Glomerular endothelial cell (primary cell): Measurements from ENCODE around the gene PTPRE. TPM values are rescaled to one million over a fixed set of nuclear protein-coding genes. Genes with fewer than 3 reads are reported as not detected.

ENCODE experiments used
- DNase-seq: peaks from one replicate; pipeline ENCODE4 v3.0.0-alpha.2; 2011; ENCODE audit warnings: low read depth, low spot score; ENCODE audit errors: extremely low read depth
- total RNA-seq: library from RNA; depleted of rRNA; stranded (reverse); fragments of >200 nt; gene quantifications from 2 replicates; pipeline ENCODE4 v1.2.3, GENCODE V29; 2015

Gene PTPRE
- total RNA-seq, 1 donor from 2014 or later, result 90.1 TPM

GRCh38 chr10:127949831-127950230 is 42.9 kb downstream of the PTPRE start:
- no peak for DNase-seq

DNA sequence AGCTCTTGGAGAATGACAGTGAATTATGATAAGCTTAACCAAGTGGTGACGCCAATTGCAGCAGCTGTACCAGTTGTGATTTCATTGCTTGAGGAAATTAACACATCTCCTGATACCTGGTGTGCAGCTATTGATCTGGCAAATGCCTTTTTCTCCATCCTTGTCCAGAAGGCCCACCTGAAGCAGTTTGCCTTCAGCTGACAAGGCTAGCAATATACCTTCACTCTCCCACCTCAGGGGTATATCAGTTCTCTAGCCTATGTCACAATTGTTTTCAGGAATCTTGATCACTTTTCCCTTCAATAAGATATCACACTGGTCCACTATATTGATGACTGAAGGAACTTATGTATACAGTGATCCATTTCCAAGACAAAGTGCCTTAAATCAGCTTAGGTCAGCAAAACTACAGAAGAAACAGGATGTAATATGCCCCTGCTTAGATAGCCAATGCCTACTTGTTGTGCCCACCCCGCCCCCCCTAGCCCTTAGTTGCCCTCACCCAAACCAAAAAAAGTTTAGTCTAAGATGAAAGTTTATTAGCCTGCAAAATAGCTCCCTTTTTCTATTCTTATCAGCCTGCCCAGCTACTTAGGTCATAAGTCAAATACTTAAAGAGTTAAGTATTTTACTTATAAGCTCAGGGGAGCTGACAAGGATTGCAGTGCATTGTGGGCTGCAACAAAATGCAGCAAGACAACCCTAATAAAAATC is 45.1 kb downstream of the PTPRE start:
- DNase-seq, result no peak

DNA sequence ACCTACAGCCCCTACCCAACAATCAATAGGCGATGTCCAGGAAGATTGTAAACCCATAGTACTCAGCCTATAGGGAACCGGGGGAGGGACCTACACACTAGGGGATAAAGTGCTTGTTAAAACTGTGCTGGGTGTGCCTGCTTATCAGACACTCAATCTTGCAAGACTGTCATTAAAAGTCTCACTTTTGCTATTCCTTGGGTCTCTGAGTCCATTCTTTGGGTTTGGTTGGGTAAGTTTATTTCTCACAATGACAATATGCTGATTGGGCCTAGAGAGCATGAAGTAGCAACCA is 45.6 kb downstream of the PTPRE start:
- no peak for DNase-seq

DNA sequence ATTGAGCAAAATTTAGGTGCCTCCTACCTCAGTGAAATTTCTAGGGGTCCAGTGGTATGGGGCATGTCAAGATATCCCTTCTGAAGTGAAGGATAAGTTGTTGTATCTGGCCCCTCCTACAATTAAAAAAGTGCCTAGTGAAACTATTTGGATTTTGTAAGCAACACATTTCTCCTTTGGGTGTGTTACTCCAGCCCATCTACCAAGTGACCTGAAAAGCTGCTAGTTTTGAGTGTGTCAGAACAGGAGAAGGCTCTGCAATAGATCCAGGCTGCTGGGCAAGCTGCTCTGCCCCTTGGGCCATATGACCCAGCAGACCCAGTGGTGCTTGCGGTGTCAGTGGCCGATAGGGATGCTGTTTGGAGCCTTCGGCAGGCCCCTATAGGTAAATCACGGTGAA is 46.0 kb downstream of the PTPRE start:
- no peak for DNase-seq

DNA sequence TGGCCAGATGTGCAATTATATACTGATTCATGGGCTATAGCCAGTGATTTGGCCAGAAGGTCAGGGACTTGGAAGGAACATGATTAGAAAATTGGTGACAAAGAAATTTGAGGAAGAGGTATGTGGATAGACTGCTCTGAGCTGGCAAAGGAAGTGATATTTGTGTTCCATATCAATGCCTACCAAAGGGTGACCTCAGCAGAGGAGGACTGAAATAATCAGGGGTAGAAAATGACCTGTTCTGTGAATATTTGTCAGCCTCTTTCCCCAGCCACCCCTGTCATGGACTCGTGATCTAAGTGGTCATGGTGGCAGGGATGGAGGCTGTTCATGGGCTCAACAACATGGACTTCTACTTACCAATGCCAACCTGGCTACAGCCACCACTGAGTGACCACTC is 47.0 kb downstream of the PTPRE start:
- DNase-seq, result no peak

DNA sequence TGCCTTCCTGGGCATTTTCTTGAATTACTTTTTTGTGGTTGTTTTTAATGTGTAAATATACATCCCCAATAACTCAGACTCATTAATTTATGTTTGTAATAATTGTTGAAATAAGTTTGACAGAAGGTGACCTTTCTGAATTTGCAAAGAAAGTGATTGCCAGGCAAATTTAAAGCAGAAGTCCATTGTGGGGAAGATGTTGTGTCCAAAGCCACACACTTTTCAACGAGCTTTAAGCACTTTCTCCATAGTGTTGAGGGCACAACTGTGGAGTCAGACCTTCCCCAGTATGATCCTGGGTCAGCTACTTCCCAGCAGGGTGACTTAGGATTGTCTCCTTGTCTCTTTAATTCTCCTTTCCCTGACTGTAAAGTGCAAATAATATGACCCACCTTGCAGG is 52.5 kb downstream of the PTPRE start:
- DNase-seq, result no peak

DNA sequence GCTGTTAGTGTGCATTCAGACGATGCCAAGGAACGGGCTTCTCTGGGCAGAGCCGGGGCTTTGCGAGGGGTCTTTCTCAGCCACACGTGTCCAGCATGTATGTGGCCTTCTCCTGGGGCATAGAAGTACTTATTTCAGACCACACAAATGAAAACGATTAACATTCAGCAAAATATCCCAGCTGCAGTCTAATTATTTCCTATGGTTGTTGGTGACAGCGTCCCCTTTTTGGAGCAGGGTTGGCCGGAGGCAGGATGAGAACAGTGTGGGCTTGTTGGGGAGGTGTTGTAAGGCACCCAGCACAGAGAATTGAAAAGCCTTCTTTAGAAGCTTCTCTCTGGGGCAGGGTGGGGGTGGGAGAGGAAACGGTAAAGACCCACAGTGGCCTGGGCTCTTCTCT is 54.2 kb downstream of the PTPRE start:
- DNase-seq, result no peak

DNA sequence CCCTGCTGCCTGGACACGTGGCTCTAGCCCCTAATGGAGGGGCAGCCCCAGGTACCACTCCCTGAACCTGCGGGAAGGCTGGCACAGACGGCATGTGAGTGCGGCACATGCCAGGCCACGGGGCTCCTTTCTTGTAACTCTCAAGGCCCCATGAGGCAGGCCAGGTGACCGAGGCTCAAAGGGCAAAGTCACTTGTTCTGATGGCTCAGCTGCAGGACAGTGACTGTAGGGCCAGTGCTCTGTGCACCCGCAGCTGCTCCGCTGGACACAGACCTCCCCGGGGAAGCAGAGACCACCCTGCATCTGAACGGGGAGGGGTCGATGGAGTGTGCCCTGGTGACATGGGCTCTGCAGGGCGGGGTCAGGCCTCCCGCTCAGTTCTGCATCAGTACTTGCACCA is 55.3 kb downstream of the PTPRE start:
- no peak for DNase-seq

DNA sequence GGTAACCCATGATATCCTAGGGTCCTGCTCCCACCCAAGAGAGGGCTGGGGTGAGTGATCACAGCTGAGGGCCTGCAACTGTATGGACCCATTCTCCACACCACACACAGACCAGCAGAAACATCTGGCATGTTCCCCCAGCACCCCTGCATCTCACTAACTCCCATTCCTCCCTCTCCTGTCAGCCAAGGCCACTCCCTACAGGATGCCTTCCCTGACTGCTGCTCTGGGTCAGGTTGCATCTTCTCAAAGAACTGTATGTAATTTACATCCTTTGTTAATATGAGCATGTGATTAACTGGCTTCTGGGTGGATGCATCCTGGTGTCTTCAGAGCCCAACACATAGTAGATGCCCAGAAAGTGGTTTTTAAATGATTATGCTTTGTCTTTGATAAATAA is 56.2 kb downstream of the PTPRE start:
- DNase-seq, result no peak

DNA sequence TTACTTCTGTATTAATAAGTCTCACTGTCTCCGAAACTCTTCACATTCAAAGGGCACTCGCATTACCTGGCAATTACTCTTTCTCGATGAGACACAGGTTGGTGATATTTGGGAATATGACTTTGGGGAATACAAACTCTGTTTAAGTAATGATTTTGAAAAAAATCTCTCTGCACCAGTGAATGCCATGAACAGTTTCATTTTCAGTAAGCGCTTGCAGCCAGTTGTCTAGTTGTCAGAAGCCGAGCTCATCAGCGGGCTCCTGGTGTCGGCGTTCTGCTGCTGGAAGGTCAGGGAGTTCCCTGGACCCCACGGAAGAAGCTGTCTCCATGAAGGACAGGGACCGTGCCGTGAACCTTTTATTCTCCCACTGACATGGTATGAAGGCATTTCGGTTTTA is 57.7 kb downstream of the PTPRE start:
- DNase-seq, result no peak

GRCh38 chr10:127966875-127967274 is 60.0 kb downstream of the PTPRE start:
- no peak for DNase-seq

DNA sequence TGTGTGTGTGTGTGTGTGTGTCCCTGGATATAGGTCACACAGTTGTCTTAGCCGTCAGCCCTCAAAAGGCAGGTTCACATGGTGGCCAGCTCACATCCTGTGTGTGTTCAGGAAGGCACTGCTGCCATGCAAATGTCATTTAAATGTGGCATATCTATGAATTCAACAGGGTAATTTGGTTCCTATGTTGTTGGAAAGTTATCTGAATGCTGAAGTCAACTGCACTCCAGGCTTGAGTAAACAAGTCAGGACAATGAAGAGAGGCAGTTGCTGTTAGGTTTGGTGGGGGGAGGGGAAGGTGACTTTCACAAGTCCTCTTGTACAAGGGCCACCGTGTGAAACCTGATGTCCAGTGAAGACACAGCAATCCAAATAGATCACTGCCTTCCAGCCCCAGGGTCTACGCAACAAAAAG is 61.1 kb downstream of the PTPRE start:
- DNase-seq, result no peak

- no peak for DNase-seq
Observed at GRCh38 chr10:127968659-127969058, 61.8 kb downstream of the PTPRE start.

GRCh38 chr10:127971101-127971946 is 64.4 kb downstream of the PTPRE start:
- no peak for DNase-seq

DNA sequence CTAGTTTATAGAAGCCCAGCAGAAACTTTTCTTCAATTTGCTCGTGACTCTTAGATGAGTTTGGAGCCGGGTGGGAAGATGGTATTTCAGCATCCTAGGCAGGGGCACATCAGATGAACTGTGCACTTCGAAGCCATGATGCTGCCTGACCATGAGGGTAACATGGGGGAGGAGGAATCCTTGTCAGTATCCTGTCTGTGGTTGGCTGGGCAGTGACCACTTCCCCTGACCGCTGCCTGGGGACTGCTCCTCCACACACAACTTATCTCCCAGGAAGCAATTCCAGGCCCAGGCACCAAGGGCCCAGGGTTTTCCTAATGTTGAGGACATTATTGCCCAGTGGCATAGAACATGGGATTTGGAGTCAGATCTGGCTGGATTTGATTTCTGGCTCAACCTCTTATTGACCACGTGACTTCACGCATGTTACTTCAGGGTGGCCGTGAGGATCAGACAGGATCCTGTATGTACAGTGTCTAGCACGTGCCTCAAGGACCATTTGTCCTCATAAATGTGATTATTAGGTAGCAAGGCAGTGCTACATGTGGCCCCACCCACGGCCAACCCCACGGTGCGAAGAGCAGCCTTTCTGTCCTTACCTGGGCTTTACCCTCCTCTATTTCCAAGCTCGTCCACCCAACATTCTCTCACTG is 65.2 kb downstream of the PTPRE start:
- no peak for DNase-seq

- DNase-seq, result no peak
Observed at GRCh38 chr10:127972751-127973357, 66.0 kb downstream of the PTPRE start.

DNA sequence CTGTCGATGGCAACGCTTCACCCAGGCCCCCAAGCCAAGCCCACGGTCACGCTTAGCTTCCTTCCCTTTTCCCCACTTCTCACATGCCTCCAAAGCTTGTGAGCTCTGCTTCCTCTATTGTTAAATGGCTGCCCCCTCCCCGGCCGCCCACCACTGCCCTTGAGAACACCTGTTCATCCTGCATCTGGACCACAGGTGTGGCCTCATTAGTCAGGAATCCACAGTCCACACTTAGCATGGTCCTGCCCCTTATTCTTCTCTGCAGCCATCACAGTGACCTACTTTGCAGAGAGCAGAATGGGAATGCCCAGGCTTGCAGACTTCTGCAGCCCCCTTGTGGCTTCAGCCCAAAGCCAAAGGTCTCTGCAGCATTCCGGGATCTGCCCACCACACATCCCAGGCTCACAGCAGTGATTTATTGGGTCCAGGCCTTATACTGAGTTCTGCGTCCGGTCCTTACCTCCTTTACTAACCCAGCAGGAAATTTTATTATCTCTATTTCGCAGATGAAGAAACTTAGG is 66.9 kb downstream of the PTPRE start:
- DNase-seq, result no peak

DNA sequence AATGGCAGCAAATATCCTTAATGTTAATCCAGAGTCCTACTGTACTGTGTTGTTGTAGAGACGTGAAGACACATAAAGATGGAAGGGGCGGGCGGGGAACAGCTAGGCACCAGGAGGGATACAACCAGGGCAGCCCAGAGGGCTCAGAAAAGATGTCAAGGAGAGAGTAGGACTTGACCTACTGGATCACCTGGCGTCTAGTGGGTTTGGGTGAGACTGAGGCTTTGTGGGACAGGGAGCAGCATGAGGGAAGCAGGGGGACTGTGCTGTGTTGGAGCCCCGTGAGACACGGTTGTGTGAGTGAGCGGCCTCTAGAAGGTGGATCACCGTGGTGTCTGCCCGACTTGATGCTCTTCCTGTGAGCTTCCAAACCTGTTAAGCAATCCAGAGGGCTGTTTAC is 68.0 kb downstream of the PTPRE start:
- DNase-seq, result no peak

GRCh38 chr10:127976286-127976685 is 69.4 kb downstream of the PTPRE start:
- no peak for DNase-seq

GRCh38 chr10:127976701-127977356 is 69.9 kb downstream of the PTPRE start:
- no peak for DNase-seq
